GM13977 (cell line): ENCODE results near the gene ANKH.

Source experiments
- DNase-seq: peaks from one replicate; pipeline ENCODE4 v3.0.0; 2012; ENCODE audit warnings: low spot score
- in situ Hi-C: fragments of 300-500 bp; cut with MboI; formaldehyde crosslinking; loops from one replicate; pipeline ENCODE4 v1.12.0; 2022; ENCODE audit warnings: low sequenced_read_pairs, low pct_unique_long_range_greater_than_20kb, mixed read lengths, inconsistent platforms; ENCODE audit not compliant: unreplicated experiment
- TF ChIP-seq, protein P1 (sequence below): IDR thresholded peaks from 2 replicates; pipeline ENCODE4 v1.5.1; 2012; ENCODE audit warnings: mild to moderate bottlenecking, control low read depth; ENCODE audit not compliant: insufficient read depth; ENCODE audit errors: extremely low read depth, missing control alignments

The ANKH gene

DNA sequence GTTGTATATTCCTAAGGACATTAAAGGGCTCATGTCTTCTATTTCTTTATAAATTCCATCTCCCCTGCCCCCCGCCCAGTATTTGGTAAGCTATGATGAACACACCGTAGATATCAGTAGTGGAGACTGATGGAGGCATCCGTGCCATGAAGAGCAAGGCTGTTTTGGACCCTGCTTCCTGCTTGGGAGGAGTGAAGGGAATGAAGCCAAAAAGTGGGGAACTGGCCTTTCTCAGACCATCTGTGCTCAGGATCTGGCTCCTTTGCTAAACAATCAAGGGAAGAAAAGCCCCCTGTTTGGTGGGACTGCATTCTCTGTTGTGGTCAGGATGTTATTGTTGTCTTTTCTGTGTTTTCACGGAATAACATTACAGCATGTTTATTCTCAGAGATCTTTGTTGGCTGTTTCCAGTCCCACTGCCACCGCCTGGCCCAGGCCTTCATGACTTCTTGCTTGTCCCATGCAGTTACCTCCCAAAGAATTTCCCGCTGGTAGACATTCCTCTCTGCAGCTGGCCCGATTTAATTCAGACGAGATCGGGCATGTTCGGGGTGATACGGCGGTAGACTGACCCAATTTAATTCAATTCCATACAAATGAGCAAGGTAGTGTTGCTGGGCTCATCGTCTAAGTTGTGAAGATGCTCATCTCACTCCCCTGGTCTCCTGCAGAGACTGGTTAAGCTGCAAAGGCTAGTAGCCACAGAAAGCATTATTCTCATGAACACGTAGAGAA, 31.4 kb upstream of the ANKH start:
- no peak for DNase-seq
- TF ChIP-seq, protein P1, sequence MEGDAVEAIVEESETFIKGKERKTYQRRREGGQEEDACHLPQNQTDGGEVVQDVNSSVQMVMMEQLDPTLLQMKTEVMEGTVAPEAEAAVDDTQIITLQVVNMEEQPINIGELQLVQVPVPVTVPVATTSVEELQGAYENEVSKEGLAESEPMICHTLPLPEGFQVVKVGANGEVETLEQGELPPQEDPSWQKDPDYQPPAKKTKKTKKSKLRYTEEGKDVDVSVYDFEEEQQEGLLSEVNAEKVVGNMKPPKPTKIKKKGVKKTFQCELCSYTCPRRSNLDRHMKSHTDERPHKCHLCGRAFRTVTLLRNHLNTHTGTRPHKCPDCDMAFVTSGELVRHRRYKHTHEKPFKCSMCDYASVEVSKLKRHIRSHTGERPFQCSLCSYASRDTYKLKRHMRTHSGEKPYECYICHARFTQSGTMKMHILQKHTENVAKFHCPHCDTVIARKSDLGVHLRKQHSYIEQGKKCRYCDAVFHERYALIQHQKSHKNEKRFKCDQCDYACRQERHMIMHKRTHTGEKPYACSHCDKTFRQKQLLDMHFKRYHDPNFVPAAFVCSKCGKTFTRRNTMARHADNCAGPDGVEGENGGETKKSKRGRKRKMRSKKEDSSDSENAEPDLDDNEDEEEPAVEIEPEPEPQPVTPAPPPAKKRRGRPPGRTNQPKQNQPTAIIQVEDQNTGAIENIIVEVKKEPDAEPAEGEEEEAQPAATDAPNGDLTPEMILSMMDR, result no peak
- in situ Hi-C loops, result no loop called here

DNA sequence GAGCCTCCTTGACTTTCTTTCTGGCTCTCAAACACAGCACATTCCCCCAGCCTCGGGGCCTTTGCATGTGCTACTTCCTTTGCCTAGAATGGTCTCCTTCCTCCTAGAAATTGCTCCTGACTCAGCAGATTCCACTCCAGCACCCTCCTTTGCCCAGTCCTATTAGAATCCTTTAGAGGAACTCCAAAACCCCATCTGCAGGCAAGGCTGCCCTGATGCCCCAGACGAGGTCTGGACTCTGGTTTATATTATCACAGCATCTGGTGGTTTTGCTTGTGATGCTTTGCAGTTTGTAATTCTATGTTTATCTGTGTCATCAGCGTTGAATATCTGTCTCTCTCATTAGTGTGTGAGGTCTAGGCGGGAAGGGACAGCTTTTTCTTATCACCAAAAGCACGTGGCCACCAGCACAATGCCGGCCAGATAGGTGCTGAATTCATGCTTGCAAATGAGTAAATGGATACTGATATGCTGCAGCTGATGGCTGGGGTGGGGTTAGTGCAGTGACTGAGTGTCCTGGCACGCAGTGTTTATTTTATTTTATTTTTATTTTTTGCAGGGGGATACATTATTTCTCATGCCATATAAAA, 30.0 kb upstream of the ANKH start:
- in situ Hi-C loops, result no loop called here
- TF ChIP-seq, protein P1, result no peak
- no peak for DNase-seq

DNA sequence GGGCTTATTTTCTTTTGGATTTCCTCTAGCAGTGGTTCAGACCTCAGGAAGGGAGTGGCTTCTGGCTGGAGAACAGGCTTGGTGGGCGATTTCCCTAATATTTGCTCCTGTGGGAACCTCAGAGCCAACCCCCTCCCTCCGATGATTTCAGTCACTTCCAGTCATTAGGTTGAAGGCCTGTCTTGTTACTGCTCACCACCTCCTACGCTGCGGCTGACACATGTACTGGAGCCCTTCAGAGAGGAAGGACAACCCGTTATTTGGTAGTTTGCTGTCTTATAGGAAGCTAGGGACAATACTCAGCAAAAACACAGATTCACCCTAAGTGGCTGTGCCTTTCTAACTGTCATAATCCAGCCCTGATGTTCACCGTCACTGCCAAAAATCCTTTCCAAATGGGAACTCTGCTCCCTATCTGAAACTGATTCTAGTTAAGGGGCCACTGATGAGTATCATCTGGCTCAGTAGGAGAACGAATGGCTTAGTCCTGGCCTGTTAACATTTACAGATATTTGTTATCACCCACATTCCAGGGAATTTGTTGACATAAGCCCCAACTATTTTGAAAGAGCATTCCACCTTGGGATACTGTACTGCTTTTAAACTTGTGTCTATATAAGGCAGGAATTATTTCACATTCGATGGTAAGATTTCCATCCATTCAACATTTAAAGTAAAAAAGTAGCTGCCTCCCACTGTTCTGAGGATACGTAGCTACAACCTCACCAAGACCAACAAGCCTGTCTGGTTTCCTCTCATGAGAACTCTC, 29.3 kb upstream of the ANKH start:
- in situ Hi-C loops, result no loop called here
- no peak for DNase-seq
- TF ChIP-seq, protein P1, result no peak

DNA sequence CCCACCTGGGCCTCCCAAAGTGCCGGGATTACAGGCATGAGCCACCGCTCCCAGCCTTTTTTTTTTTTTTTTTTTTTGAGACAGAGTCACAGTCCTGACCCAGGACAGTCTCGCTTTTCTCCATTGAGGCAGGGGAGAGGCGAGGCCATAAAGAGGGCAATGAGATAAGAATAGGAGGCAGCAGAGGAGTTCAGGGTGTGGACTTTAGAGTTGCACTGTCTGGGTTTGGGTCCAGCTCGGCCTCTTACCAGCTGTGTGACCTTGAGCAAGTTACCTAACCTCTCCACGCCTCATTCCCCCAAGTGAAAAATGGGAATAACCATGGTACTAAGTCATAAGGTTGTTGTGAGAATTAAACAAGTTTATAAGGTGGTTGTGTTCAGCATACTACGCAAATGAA, 24.6 kb upstream of the ANKH start:
- DNase-seq, result no peak
- TF ChIP-seq, protein P1, result no peak

DNA sequence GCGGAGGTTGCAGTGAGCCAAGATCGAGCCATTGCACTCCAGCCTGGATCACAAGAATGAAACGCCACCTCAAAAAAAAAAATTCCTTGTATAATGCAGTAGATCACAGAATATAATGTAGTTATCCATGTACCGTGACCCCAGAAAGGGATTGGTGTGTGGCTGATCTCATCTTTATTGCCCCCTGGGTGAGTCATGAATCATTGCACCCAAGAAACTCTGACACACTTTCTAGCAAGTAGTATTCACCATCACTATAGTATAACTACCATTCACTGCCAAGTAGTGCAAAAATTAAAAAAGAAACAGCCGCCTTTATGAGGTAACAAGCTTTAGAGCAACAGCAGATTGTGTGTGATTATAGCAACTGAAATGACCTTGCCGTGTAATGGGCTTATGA, 23.7 kb upstream of the ANKH start:
- TF ChIP-seq, protein P1, result no peak
- DNase-seq, result no peak
- in situ Hi-C loops, result no loop called here

More for the DNA sequence above, 24.6 kb upstream of the ANKH start:
- in situ Hi-C loops, result no loop called here

DNA sequence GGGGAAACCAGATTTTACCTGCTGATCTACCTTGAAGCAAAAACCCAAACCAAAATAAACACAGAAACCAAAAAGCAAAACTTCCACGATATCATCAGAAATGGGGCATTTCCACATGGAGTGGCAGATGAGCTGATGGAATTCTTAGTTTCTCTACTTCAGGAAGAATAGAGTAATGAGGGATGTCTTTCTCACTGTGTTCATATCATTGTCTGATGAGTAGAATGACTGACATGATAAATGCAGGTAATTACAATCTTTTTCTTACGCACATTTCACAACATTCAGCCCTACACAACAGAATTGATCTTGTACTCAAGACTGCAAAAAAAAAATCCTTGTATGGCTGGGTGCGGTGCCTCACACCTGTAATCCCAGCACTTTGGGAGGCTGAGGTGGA, 23.2 kb upstream of the ANKH start:
- no peak for DNase-seq
- TF ChIP-seq, protein P1, result no peak
- in situ Hi-C loops, result no loop called here
